ENCODE results near the gene BEST3. TPM values are rescaled to one million over a fixed set of nuclear protein-coding genes. Genes with fewer than 3 reads are reported as not detected.
"Not testable (repeated sequence)": the region's sequence is repeated elsewhere in the genome, so short reads cannot be mapped to it uniquely, and the experiment has no call there.

The BEST3 gene
- total RNA-seq, 1 experiment from 2014 or later = not detected

DNA sequence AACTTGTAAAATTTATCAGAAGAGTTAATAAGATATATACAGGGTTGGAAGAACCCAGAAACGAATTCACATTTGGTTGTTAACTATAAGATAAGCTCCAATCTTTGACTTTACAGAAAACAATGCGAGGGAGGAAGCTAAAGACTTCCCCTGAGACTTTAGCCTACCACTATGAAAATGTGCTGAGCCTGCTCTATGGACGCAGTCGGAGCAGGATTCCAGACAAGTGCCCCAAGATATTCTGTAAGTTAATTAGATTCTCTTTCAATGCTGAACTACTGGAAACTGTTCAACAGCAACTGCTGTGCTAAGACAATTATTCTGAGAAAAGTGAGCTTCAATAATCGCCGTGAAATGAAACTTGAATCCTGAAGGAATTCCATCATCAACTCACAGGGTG lies 80.1 kb downstream of the BEST3 start:
- H3K4me2 ChIP-seq (ENCODE audit: low read depth, low read length, poor library complexity, severe bottlenecking) = no peak overlapping the region
- no peaks in the 10 kb centered on the region for H3K4me1 ChIP-seq (ENCODE audit: low read length)
- H2AFZ ChIP-seq (ENCODE audit: low read length) = no peak overlapping the region
- H4K20me1 ChIP-seq (ENCODE audit: insufficient read depth, low read depth, low read length) = no peaks in the 10 kb centered on the region
- no peaks in the 10 kb centered on the region for H3K9me3 ChIP-seq (ENCODE audit: low read length)
- no peak for DNase-seq
- no peaks in the 10 kb centered on the region for H3K36me3 ChIP-seq (ENCODE audit: insufficient read depth, low read length)
- H3K79me2 ChIP-seq (ENCODE audit: low read length) = no peaks in the 10 kb centered on the region
- H3K4me3 ChIP-seq (ENCODE audit: low read length) = no peak overlapping the region
- no peak overlapping the region for H3K27ac ChIP-seq (ENCODE audit: low read length)
- no peaks in the 10 kb centered on the region for H3K27me3 ChIP-seq (ENCODE audit: low read length)
- no peak overlapping the region for H3K9ac ChIP-seq (ENCODE audit: low read length)
- no peaks in the 10 kb centered on the region for H3K9me2 ChIP-seq (replicated peaks; ENCODE audit: insufficient read depth, low read length)

- Histone ChIP-seq H3K36me3 (ENCODE audit: insufficient read depth, low read length) (no peaks in the 10 kb centered on the region), H2AFZ (ENCODE audit: low read length) (no peak overlapping the region), H3K9ac (ENCODE audit: low read length) (no peak overlapping the region), H3K9me3 (ENCODE audit: low read length) (no peaks in the 10 kb centered on the region), H4K20me1 (ENCODE audit: insufficient read depth, low read depth, low read length) (no peaks in the 10 kb centered on the region), H3K4me1 (ENCODE audit: low read length) (no peaks in the 10 kb centered on the region), H3K27me3 (ENCODE audit: low read length) (no peaks in the 10 kb centered on the region), H3K27ac (ENCODE audit: low read length) (no peak overlapping the region), H3K4me2 (ENCODE audit: low read depth, low read length, poor library complexity, severe bottlenecking) (no peak overlapping the region), H3K9me2 (replicated peaks; ENCODE audit: insufficient read depth, low read length) (no peaks in the 10 kb centered on the region), H3K4me3 (ENCODE audit: low read length) (no peak overlapping the region), H3K79me2 (ENCODE audit: low read length) (no peaks in the 10 kb centered on the region)
- no peak for DNase-seq
Observed at GRCh38 chr12:69616025-69616424, 83.1 kb downstream of the BEST3 start.

DNA sequence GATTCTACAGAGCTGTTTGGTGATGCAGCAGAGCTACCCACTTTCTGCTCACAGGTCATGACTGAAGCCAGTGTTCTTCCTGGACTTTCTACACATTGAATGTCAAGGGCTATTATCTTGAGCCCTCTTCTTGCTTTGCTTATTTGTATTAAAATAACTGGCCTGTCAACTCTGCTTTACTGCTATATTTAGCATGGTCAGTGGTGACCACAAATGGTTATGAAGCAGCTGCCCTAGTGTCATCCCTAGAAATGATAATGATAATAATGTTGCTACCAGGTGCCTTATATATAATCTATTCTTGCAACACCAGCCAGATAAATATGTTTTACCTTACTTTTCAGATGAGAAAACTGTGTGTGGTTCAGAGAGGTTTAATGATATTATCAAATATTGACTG lies 85.8 kb downstream of the BEST3 start:
- H3K9me2 ChIP-seq (replicated peaks; ENCODE audit: insufficient read depth, low read length) = no peaks in the 10 kb centered on the region
- no peaks in the 10 kb centered on the region for H3K79me2 ChIP-seq (ENCODE audit: low read length)
- no peak overlapping the region for H3K4me3 ChIP-seq (ENCODE audit: low read length)
- DNase-seq = no peak
- no peak overlapping the region for H3K9ac ChIP-seq (ENCODE audit: low read length)
- H3K27ac ChIP-seq (ENCODE audit: low read length) = no peak overlapping the region
- H3K9me3 ChIP-seq (ENCODE audit: low read length) = no peaks in the 10 kb centered on the region
- no peaks in the 10 kb centered on the region for H3K4me1 ChIP-seq (ENCODE audit: low read length)
- no peak overlapping the region for H2AFZ ChIP-seq (ENCODE audit: low read length)
- no peaks in the 10 kb centered on the region for H3K36me3 ChIP-seq (ENCODE audit: insufficient read depth, low read length)
- no peaks in the 10 kb centered on the region for H3K27me3 ChIP-seq (ENCODE audit: low read length)
- H3K4me2 ChIP-seq (ENCODE audit: low read depth, low read length, poor library complexity, severe bottlenecking) = no peak overlapping the region
- H4K20me1 ChIP-seq (ENCODE audit: insufficient read depth, low read depth, low read length) = no peaks in the 10 kb centered on the region

DNA sequence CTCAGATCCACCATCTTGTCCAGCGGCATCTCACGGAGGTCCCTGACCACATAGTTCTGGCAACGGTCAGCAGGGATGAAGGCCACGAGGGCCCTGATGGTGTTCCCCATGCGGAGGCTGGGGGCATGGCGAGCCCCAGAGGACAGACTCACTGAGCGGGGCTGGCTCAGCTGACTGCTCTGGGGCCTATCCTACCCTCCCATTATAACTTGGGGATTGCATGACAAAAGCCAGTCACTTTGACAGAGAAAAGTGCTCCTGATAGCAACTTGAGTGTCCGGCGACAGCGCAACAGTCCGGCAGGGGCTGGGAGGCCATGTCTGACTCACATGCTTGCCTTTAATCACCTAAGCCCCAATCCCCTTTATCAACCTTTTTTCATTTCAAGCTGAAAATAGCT lies 88.4 kb downstream of the BEST3 start, which contains the start of gene LRRC10:
TSS of gene LRRC10 (minus strand) at position 179 of the 400 bp plus-strand sequence. CDS start at position 110, 69 bp downstream.
- Histone ChIP-seq H2AFZ (ENCODE audit: low read length) (no peak within 1 kb of the TSS), H3K9me2 (replicated peaks; ENCODE audit: insufficient read depth, low read length) (no peaks in the 10 kb centered on the region), H3K36me3 (ENCODE audit: insufficient read depth, low read length) (no peaks in the 10 kb centered on the region), H4K20me1 (ENCODE audit: insufficient read depth, low read depth, low read length) (no peaks in the 10 kb centered on the region), H3K4me1 (ENCODE audit: low read length) (no peaks in the 10 kb centered on the region), H3K79me2 (ENCODE audit: low read length) (no peaks in the 10 kb centered on the region), H3K4me2 (ENCODE audit: low read depth, low read length, poor library complexity, severe bottlenecking) (no peak within 1 kb of the TSS), H3K9ac (ENCODE audit: low read length) (no peak within 1 kb of the TSS), H3K27ac (ENCODE audit: low read length) (no peak within 1 kb of the TSS), H3K27me3 (ENCODE audit: low read length) (no peaks in the 10 kb centered on the region), H3K4me3 (ENCODE audit: low read length) (no peak within 1 kb of the TSS), H3K9me3 (ENCODE audit: low read length) (no peaks in the 10 kb centered on the region)
- no peak for DNase-seq

DNA sequence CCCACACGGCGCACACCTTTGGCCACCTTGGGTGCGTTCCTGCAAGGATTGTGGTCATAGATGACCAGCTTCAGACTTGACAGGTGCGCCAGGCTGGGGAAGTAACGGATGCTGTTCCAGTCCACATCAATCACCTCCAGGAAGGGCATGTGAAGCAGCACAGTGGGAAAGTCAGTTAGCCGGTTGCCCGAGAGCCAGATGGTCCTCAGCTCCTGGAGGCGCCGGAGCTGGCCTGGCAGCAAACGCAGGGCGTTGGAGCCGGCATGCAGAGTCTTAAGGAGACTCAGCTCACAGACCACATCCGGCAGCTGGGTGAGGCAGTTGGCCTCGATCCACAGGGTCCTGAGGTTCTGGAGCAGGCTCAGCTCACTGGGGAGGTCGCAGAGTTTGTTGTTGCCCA lies 89.0 kb downstream of the BEST3 start:
- no peaks in the 10 kb centered on the region for H3K9me2 ChIP-seq (replicated peaks; ENCODE audit: insufficient read depth, low read length)
- no peak overlapping the region for H3K9ac ChIP-seq (ENCODE audit: low read length)
- H2AFZ ChIP-seq (ENCODE audit: low read length) = no peak overlapping the region
- H3K4me1 ChIP-seq (ENCODE audit: low read length) = no peaks in the 10 kb centered on the region
- H3K4me2 ChIP-seq (ENCODE audit: low read depth, low read length, poor library complexity, severe bottlenecking) = no peak overlapping the region
- no peaks in the 10 kb centered on the region for H3K27me3 ChIP-seq (ENCODE audit: low read length)
- H4K20me1 ChIP-seq (ENCODE audit: insufficient read depth, low read depth, low read length) = no peaks in the 10 kb centered on the region
- no peak overlapping the region for H3K27ac ChIP-seq (ENCODE audit: low read length)
- no peak for DNase-seq
- no peaks in the 10 kb centered on the region for H3K36me3 ChIP-seq (ENCODE audit: insufficient read depth, low read length)
- no peaks in the 10 kb centered on the region for H3K9me3 ChIP-seq (ENCODE audit: low read length)
- H3K79me2 ChIP-seq (ENCODE audit: low read length) = no peaks in the 10 kb centered on the region
- H3K4me3 ChIP-seq (ENCODE audit: low read length) = no peak overlapping the region

GRCh38 chr12:69608114-69608513 lies 91.0 kb downstream of the BEST3 start:
- no peaks in the 10 kb centered on the region for H3K79me2 ChIP-seq (ENCODE audit: low read length)
- DNase-seq = no peak
- no peaks in the 10 kb centered on the region for H3K4me1 ChIP-seq (ENCODE audit: low read length)
- no peak overlapping the region for H3K4me3 ChIP-seq (ENCODE audit: low read length)
- H3K36me3 ChIP-seq (ENCODE audit: insufficient read depth, low read length) = peaks cover 4% of the 10 kb centered on the region; the same call in 1 of the 2 replicates
- H3K9me2 ChIP-seq (replicated peaks; ENCODE audit: insufficient read depth, low read length) = no peaks in the 10 kb centered on the region
- H3K9ac ChIP-seq (ENCODE audit: low read length) = no peak overlapping the region
- no peak overlapping the region for H3K27ac ChIP-seq (ENCODE audit: low read length)
- H2AFZ ChIP-seq (ENCODE audit: low read length) = no peak overlapping the region
- no peaks in the 10 kb centered on the region for H4K20me1 ChIP-seq (ENCODE audit: insufficient read depth, low read depth, low read length)
- no peaks in the 10 kb centered on the region for H3K27me3 ChIP-seq (ENCODE audit: low read length)
- H3K4me2 ChIP-seq (ENCODE audit: low read depth, low read length, poor library complexity, severe bottlenecking) = no peak overlapping the region
- H3K9me3 ChIP-seq (ENCODE audit: low read length) = no peaks in the 10 kb centered on the region

- H3K9me3 ChIP-seq (ENCODE audit: low read length); H3K4me3 ChIP-seq (ENCODE audit: low read length); H3K79me2 ChIP-seq (ENCODE audit: low read length); H3K27ac ChIP-seq (ENCODE audit: low read length); H4K20me1 ChIP-seq (ENCODE audit: insufficient read depth, low read depth, low read length); H3K27me3 ChIP-seq (ENCODE audit: low read length); H3K4me2 ChIP-seq (ENCODE audit: low read depth, low read length, poor library complexity, severe bottlenecking); H2AFZ ChIP-seq (ENCODE audit: low read length); DNase-seq; H3K4me1 ChIP-seq (ENCODE audit: low read length); H3K9me2 ChIP-seq (replicated peaks; ENCODE audit: insufficient read depth, low read length); H3K9ac ChIP-seq (ENCODE audit: low read length): not testable (repeated sequence)
- H3K36me3 ChIP-seq (ENCODE audit: insufficient read depth, low read length) = peaks cover 39% of the 10 kb centered on the region
Observed at GRCh38 chr12:69604275-69604674, 94.8 kb downstream of the BEST3 start.

Measured in Karpas-422 (cell line).